KG1 (cell line): Measurements from ENCODE around the gene MEGF11.
"Not testable (repeated sequence)": the region's sequence is repeated elsewhere in the genome, so short reads cannot be mapped to it uniquely, and the experiment has no call there.

Experiments
- DNase-seq: peaks from one replicate; lab custom pipeline; 2025; lab: John Stamatoyannopoulos, UW

MEGF11 gene

DNA sequence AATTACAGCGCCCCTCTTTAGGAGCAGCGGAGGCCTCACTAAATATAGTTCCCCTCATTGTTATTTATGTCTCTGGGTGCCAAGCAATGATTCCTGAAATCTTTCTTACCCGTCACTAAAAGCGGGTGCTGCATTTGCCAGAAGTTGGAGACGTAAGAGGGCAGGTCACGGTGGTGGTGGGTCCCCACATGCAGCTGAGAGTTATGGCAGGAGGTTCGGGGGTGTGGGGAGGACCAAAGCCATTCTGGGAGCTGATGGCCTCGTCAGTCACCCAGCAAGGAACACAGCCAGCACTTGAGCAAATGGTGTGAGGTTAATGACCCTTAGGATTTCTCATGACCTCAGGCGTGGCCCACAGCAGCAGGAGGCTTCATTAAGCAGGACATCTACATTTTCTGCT, 255.1 kb downstream of the MEGF11 start:
- DNase-seq: no peak

DNA sequence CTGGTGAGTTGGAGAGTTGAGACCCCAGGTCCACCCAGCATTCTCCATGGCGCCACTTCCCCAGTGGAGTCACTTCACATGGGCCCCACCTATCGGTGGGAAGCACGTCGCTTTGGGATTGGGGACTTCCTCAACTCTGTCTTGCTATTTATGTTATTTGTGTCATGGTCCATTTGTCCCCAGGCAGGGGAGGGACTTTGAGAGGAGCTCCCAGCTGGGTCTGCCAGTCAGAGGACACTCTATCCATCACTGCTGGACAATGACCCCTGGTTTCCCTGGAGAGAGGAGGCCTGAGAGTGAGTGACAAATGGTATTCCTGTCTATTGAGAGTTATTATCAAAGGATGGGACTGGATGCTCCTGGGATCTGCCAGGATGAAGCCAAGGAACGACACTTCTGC, 256.6 kb downstream of the MEGF11 start:
- no peak for DNase-seq

- DNase-seq: no peak
Measured at GRCh38 chr15:65994832-65995231, 258.7 kb downstream of the MEGF11 start.

DNA sequence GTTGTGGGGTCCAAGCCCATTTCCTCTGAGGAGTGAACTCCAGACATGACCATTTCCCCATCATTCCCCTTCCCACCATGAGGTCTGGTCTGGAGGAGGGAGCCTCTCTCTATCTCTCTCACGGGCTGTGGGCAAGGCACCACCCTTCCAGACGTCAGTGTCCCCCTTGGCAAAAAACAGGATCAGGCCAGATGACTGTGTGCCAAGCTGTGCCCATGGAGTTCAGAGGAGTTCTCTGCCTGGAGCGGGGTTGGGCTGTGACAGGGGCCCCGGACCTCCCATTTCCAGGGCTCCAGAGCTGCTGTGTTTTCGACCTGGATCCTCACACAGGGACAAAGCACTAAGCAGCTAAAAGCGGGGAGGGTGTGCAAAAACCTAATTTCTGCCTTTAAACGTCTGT, 259.8 kb downstream of the MEGF11 start:
- DNase-seq: no peak

DNA sequence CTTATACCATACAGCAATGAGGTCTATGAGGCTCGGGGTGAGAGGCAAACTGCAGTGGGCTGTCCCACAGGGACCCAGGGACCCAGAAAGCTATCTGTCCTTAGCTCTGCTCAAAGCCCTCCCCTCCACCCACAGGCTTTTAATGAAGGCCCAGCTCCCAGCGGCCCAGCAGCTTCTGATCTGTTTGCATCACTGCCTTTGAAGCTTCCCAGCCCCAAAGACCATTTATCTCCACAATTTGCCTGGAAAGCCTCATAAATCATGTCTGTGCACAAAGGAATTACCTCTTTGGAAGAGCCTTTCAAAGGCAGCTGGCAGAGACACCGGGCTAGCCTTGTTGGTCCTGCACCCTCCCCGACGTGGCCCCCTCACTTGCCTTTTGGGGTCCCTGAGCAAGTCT, 260.3 kb downstream of the MEGF11 start:
- no peak for DNase-seq

- DNase-seq: no peak
Measured at GRCh38 chr15:65991721-65992483, 261.6 kb downstream of the MEGF11 start.

DNA sequence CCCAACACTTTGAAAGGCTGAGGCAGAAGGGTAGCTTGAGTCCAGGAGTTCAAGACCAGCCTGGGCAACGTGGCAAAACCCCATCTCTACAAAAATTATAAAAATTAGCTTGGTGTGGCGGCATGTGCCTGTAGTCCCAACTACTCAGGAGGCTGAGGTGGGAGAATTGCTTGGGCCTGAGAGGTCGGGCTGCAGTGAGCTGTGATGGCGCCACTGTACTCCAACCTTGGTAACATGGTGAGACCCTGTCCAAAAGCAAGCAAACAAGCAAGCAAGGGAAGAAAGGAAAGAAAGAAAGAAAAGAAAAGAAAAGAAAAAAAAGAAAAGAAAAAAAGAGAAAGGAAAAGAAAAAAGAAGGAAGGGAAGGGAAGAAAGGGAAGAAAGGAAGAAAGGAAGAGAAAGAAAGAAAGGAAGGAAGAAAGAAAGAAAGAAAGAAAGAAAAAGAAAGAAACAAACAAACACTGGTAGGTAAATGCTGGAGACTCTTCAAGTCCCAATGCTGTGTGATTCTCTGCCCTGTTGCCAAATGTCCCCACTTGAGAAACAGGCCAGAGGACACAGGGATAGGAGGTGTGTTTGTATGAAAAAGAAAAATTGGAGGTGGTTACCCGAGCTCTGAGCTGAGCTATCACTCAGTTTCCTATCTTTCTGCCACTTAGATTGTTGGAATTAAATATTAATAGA, 263.1 kb downstream of the MEGF11 start:
- no peak for DNase-seq

DNA sequence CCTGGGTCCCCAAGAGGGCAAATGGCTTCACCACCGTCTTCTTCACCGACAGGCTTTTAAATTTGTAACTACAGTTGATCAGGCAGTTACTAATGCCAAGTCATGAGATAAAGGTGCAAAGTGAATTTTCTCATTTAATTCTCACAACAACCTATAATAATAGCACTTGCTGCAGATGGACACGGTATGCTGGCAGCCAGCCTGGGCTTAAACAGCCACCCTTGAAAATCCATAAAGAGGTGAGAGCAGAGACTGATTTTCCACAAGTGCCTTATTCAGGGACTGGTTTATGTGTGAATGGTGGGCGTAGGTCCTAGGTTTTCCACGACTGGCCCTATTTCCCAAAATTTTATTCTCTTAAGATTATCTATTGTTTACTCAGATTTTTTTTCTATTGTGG, 266.4 kb downstream of the MEGF11 start:
- DNase-seq: no peak

GRCh38 chr15:65986416-65986815, 267.1 kb downstream of the MEGF11 start:
- DNase-seq: no peak

GRCh38 chr15:65985387-65985786, 268.2 kb downstream of the MEGF11 start:
- DNase-seq: no peak

DNA sequence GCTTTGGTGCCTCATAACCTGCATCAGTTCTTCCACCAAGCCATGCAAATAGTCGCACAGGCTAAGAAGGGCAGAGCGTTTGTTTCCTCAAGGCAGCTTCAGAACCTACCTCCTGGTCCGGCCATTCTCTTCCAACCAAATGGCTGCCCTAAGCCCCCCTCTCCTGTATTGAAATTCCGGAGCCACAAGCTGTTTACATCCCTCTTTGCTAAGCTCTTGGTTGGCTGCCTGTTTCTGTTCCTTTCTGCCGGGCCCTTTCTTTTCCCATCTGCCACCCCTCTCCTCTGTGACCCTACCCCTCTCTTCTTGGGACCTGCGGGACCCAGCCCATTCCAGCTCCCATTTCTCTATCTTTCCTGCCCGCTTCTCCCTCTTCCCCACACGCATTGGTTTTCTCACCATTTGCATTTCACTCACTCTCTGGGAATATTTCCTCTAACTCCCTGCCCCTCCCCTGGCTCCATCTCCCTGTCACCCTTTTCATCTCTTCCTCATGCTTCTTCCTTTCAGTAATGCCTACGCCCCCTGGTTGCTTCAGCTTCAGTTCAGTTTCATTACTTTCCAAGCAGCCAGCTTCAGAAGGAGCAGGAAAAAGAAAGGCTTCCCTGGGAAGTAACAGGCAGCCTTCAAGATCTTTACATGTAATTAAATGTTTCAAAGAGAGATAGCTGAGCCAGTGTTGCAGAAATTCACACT, 270.8 kb downstream of the MEGF11 start:
- no peak for DNase-seq

DNA sequence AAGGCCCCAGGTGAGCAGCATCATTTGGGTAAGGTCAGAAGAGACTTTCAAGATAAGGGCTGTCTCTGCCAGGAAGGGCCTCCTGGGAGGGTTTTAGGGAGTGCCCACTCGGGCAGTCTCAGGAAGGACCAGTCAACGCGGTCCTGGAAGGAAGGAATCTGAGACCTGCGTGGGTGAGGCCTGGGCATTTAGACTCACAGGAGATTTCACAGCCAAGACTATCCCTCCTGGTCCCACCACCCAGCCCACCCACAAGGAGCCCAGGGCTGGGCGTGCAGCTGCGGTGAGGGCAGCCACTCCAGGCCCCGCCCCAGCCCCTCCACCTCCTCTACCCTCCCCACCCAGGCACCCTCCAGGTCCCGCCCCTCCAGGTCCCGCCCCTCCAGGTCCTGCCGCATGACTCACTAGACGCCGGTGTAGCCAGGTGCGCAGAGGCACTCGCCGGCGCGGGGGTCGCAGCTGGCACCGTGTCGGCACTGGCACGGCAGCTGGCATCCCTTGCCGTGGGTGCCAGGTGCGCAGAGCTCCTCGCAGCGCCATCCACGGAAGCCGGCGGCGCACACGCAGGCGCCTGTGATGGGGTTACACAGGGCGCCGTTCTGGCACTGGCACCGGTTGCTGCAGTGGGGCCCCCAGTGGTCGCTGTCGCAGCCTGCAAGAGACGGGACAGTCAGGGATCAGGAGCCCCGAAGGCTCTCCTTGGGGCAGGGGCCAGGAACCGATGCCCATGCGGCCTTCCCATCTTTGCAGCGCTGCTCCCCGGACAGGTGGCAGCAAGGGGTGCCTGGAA, 271.5 kb downstream of the MEGF11 start:
- DNase-seq: no peak

GRCh38 chr15:65980824-65981456, 272.6 kb downstream of the MEGF11 start:
- no peak for DNase-seq

- DNase-seq: no peak
Measured at GRCh38 chr15:65979837-65980236, 273.7 kb downstream of the MEGF11 start.

DNA sequence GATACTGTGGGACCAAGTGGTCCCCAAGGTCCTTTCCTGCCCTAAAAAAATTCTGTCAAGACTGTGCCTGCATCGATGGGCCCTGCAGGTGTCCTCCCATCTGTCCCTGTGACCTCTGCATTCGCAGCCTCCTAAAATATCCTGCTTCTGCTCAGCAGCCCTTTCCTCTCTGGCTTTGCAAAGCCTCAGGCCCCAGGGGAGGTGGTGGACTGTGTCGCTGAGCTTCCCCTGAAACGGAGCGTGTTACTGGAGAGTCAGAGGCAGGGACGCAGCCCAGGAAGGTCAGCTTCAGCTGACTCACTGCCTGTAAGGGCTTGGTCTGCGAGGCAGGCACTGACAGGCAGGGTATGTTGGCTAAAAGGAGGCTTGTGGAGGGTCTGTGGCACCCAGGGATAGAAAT, 274.2 kb downstream of the MEGF11 start:
- DNase-seq: no peak

DNA sequence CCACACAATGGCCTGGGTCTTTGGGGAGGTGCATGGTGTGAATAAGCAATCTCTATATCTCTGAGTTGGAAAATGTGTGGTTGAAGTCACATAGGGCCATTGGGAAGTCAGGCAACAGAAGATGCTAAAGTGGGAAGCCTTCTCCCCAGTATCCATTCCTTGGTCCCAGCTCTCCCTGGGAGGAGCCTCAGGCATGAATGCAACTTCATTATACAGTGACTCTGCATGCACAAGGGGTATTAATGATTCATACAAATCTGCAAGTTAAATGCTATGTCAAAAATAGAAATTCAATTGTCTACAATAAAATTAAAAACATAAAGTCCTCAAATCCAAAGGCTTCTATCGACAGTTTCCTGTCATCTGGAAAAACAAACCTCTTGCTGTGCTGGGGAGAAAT, 275.4 kb downstream of the MEGF11 start:
- no peak for DNase-seq

DNA sequence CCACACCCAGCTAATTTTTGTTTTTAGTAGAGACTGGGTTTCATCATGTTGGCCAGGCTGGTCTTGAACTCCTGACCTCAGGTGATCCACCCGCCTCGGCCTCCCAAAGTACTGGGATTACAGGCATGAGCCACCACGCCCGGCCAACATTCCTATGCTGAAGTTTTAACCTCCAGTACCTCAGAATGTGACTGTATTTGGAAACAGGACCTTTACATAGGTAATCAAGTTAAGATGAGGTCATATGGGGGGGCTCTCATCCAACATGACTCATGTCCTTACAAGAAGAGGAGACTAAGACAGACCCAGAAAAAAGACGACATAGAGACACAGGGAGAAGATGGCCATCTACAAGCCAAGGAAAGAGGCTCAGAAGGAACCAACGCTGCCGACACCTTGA, 277.4 kb downstream of the MEGF11 start:
- not testable (repeated sequence) for DNase-seq

DNA sequence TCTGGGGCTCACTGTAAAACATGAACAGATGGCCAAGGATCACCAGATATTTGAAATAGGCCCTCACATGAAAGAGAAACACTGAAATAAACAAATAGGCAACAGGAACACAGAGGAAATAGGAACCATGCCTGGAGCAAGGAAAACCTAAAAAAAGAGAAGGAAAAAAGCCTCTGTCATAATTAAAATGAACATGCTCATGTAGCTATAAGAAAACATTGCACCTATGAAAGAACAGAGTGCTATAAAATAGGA, 281.9 kb downstream of the MEGF11 start:
- DNase-seq: no peak

GRCh38 chr15:65970937-65971740, 282.4 kb downstream of the MEGF11 start:
- DNase-seq: no peak

GRCh38 chr15:65969865-65970816, 283.4 kb downstream of the MEGF11 start:
- DNase-seq: no peak
